WTC11 (cell line): ENCODE results near the gene VIPR2.

ENCODE experiments used
- CREB1 ChIP-seq: sonication (generic); formaldehyde crosslinking; IDR thresholded peaks from 2 replicates; pipeline ENCODE4 v1.8.0; 2023; ENCODE audit warnings: mild to moderate bottlenecking, missing genetic modification reagents
- TF ChIP-seq, protein P1 (sequence below): fragments of 200-600 bp; IDR thresholded peaks from 2 replicates; pipeline ENCODE4 v1.8.0; 2022; ENCODE audit warnings: antibody characterized with exemption
- TF ChIP-seq, protein P2 (sequence below): sonication (generic); formaldehyde crosslinking; IDR thresholded peaks from 2 replicates; pipeline ENCODE4 v1.8.1; 2023; ENCODE audit warnings: mild to moderate bottlenecking, moderate library complexity, missing genetic modification reagents
- TF ChIP-seq, protein P3 (sequence below): sonication (generic); formaldehyde crosslinking; IDR thresholded peaks from 2 replicates; pipeline ENCODE4 v1.8.1; 2022; ENCODE audit warnings: missing genetic modification reagents, borderline replicate concordance

DNA sequence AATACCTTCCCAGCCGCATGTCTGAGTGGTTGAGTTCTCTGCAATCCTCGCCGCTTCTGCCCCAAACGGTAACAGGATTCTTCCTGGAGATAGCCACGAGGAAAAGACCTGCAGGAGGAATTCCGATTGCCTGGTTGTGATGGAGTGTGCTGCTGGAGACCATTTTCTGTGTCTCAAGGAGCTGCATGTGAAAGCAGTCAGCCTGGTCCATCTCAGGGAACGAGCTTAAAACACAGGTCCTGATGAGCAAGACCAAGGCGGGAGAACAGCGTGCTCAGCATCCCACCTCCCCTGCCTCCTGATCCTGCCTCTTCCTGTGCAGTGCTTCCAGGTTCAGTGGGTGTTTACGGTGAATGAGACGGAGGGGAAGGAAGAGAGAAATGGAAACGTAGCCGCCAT, 26.5 kb downstream of the VIPR2 start:
- TF ChIP-seq CREB1 (CRISPR knock-in tag) = no peak
- TF ChIP-seq, protein P1, sequence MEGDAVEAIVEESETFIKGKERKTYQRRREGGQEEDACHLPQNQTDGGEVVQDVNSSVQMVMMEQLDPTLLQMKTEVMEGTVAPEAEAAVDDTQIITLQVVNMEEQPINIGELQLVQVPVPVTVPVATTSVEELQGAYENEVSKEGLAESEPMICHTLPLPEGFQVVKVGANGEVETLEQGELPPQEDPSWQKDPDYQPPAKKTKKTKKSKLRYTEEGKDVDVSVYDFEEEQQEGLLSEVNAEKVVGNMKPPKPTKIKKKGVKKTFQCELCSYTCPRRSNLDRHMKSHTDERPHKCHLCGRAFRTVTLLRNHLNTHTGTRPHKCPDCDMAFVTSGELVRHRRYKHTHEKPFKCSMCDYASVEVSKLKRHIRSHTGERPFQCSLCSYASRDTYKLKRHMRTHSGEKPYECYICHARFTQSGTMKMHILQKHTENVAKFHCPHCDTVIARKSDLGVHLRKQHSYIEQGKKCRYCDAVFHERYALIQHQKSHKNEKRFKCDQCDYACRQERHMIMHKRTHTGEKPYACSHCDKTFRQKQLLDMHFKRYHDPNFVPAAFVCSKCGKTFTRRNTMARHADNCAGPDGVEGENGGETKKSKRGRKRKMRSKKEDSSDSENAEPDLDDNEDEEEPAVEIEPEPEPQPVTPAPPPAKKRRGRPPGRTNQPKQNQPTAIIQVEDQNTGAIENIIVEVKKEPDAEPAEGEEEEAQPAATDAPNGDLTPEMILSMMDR = no peak
- TF ChIP-seq, protein P2, sequence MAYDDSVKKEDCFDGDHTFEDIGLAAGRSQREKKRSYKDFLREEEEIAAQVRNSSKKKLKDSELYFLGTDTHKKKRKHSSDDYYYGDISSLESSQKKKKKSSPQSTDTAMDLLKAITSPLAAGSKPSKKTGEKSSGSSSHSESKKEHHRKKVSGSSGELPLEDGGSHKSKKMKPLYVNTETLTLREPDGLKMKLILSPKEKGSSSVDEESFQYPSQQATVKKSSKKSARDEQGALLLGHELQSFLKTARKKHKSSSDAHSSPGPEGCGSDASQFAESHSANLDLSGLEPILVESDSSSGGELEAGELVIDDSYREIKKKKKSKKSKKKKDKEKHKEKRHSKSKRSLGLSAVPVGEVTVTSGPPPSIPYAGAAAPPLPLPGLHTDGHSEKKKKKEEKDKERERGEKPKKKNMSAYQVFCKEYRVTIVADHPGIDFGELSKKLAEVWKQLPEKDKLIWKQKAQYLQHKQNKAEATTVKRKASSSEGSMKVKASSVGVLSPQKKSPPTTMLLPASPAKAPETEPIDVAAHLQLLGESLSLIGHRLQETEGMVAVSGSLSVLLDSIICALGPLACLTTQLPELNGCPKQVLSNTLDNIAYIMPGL (CRISPR knock-in tag) = no peak
- TF ChIP-seq, protein P3, sequence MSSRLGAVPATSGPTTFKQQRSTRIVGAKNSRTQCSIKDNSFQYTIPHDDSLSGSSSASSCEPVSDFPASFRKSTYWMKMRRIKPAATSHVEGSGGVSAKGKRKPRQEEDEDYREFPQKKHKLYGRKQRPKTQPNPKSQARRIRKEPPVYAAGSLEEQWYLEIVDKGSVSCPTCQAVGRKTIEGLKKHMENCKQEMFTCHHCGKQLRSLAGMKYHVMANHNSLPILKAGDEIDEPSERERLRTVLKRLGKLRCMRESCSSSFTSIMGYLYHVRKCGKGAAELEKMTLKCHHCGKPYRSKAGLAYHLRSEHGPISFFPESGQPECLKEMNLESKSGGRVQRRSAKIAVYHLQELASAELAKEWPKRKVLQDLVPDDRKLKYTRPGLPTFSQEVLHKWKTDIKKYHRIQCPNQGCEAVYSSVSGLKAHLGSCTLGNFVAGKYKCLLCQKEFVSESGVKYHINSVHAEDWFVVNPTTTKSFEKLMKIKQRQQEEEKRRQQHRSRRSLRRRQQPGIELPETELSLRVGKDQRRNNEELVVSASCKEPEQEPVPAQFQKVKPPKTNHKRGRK (CRISPR knock-in tag) = no peak
